IMR-90 (cell line): ENCODE measurements around the gene RHOD. TPM values are rescaled to one million over a fixed set of nuclear protein-coding genes. Genes with fewer than 3 reads are reported as not detected.

Experiments used
- ATAC-seq: fragments of 200-7000 bp; cut with Tn5 transposase; 2 replicates; pipeline ENCODE4 v1.9.1; 2020; ENCODE audit warnings: low read depth, mild to moderate bottlenecking, moderate library complexity
- BruUV-seq: library from RNA; stranded (reverse); fragments of 400-500 nt; replicated peaks from 2 replicates; lab custom pipeline; 2021; lab: Mats Ljungman, UMichigan
- CTCF ChIA-PET: fragments of 300-600 bp; formaldehyde crosslinking; extraction: SDS; loops from one replicate; lab custom pipeline; 2021; ENCODE audit warnings: antibody characterized with exemption; lab: Yijun Ruan, JAX
- POLR2A ChIA-PET: fragments of 300-600 bp; sonication (Branson Sonifier 250); formaldehyde crosslinking; loops from one replicate; lab custom pipeline; 2022; ENCODE audit warnings: antibody characterized with exemption; ENCODE audit not compliant: unreplicated experiment; lab: Charles Lee
- DNase-seq: peaks from one replicate; pipeline ENCODE4 v3.0.0; 2013
- H2AFZ ChIP-seq: replicated peaks from 2 replicates; pipeline ENCODE3; 2013; ENCODE audit warnings: low read length, mild to moderate bottlenecking; ENCODE audit not compliant: poor library complexity
- H2AK5ac ChIP-seq: 2 replicates; pipeline ENCODE4 v1.6.1; 2013; ENCODE audit warnings: low read depth, low read length, inconsistent platforms
- H2AK9ac ChIP-seq: replicated peaks from 2 replicates; pipeline ENCODE3; 2013; ENCODE audit warnings: mild to moderate bottlenecking, low read depth, low read length, moderate library complexity; ENCODE audit not compliant: poor library complexity
- H2BK120ac ChIP-seq: 2 replicates; pipeline ENCODE4 v1.6.1; 2013; ENCODE audit warnings: low read depth, low read length, inconsistent platforms
- H2BK15ac ChIP-seq: 3 replicates; pipeline ENCODE4 v1.6.1; 2013; ENCODE audit warnings: low read depth, low read length, inconsistent platforms
- H2BK20ac ChIP-seq: 2 replicates; pipeline ENCODE4 v1.6.1; 2013; ENCODE audit warnings: low read depth, mild to moderate bottlenecking, inconsistent platforms, low read length, moderate library complexity
- H2BK5ac ChIP-seq: 2 replicates; pipeline ENCODE4 v1.6.1; 2013; ENCODE audit warnings: mild to moderate bottlenecking, low read depth, low read length, inconsistent platforms; ENCODE audit not compliant: poor library complexity, severe bottlenecking
- H3K14ac ChIP-seq: replicated peaks from 2 replicates; pipeline ENCODE4 v1.6.1; 2013; ENCODE audit warnings: low read depth, low read length, inconsistent platforms
- H3K18ac ChIP-seq: 2 replicates; pipeline ENCODE4 v1.6.1; 2013; ENCODE audit warnings: low read depth, low read length, control low read depth
- H3K23ac ChIP-seq: 2 replicates; pipeline ENCODE4 v1.6.1; 2013; ENCODE audit warnings: low read depth, low read length, inconsistent platforms
- H3K27ac ChIP-seq: 2 replicates; pipeline ENCODE4 v1.5.1; 2013; ENCODE audit warnings: mild to moderate bottlenecking, control low read depth, low read length; ENCODE audit not compliant: insufficient read depth
- H3K27me3 ChIP-seq: 2 replicates; pipeline ENCODE4 v1.6.1; 2013; ENCODE audit warnings: low read length; ENCODE audit not compliant: control insufficient read depth, insufficient read depth
- H3K36me3 ChIP-seq: 2 replicates; pipeline ENCODE4 v1.6.1; 2013; ENCODE audit warnings: low read length, mixed read lengths; ENCODE audit not compliant: control insufficient read depth, insufficient read depth
- H3K4ac ChIP-seq: 2 replicates; pipeline ENCODE4 v1.6.1; 2013; ENCODE audit warnings: low read depth, low read length, inconsistent platforms
- H3K4me1 ChIP-seq: 2 replicates; pipeline ENCODE4 v1.6.1; 2013; ENCODE audit warnings: low read length, mixed read lengths; ENCODE audit not compliant: control insufficient read depth, insufficient read depth
- H3K4me2 ChIP-seq: 2 replicates; pipeline ENCODE4 v1.6.1; 2013; ENCODE audit warnings: low read depth, mild to moderate bottlenecking, control low read depth, low read length, moderate library complexity
- H3K4me3 ChIP-seq: 2 replicates; pipeline ENCODE4 v1.5.1; 2013; ENCODE audit warnings: low read depth, mild to moderate bottlenecking, control low read depth, low read length, moderate library complexity; ENCODE audit not compliant: insufficient read depth
- H3K56ac ChIP-seq: 2 replicates; pipeline ENCODE4 v1.6.1; 2013; ENCODE audit warnings: low read length, inconsistent platforms; ENCODE audit not compliant: insufficient read depth; ENCODE audit errors: extremely low read depth
- H3K79me1 ChIP-seq, 2 experiments: 2 replicates each; pipeline ENCODE4 v1.6.1; 2013; ENCODE audit warnings: low read length in 2 of 2, inconsistent platforms in 1 of 2, low read depth in 1 of 2
- H3K9ac ChIP-seq: 2 replicates; pipeline ENCODE4 v1.6.1; 2013; ENCODE audit warnings: low read depth, low read length, control low read depth
- H3K9me1 ChIP-seq: 2 replicates; pipeline ENCODE4 v1.6.1; 2013; ENCODE audit warnings: low read length, inconsistent platforms; ENCODE audit not compliant: insufficient read depth
- H3K9me3 ChIP-seq: 2 replicates; pipeline ENCODE4 v1.6.1; 2013; ENCODE audit warnings: low read length; ENCODE audit not compliant: control insufficient read depth, insufficient read depth
- H4K20me1 ChIP-seq: 2 replicates; pipeline ENCODE4 v1.6.1; 2013; ENCODE audit warnings: low read length, inconsistent platforms; ENCODE audit not compliant: insufficient read depth
- H4K5ac ChIP-seq: 2 replicates; pipeline ENCODE4 v1.6.1; 2013; ENCODE audit warnings: mild to moderate bottlenecking, low read depth, low read length, control low read depth
- H4K8ac ChIP-seq, 2 experiments: 2 replicates each; pipeline ENCODE4 v1.6.1; 2013; ENCODE audit warnings: low read depth in 2 of 2, low read length in 2 of 2, control low read depth in 1 of 2, inconsistent platforms in 1 of 2
- H4K91ac ChIP-seq: 2 replicates; pipeline ENCODE4 v1.6.1; 2013; ENCODE audit warnings: low read depth, low read length, inconsistent platforms; ENCODE audit not compliant: insufficient read depth
- BHLHE40 ChIP-seq: fragments of 150-350 bp; IDR thresholded peaks from 2 replicates; pipeline ENCODE4 v1.6.1; 2016; ENCODE audit warnings: mild to moderate bottlenecking, low read depth, low read length
- FOS ChIP-seq: fragments of 150-350 bp; IDR thresholded peaks from 2 replicates; pipeline ENCODE4 v1.6.1; 2016; ENCODE audit warnings: low read depth, low read length
- MAFK ChIP-seq: IDR thresholded peaks from 2 replicates; pipeline ENCODE4 v1.6.1; 2012; ENCODE audit warnings: low read depth, low read length, improper control_type of control experiment
- MAZ ChIP-seq: IDR thresholded peaks from 2 replicates; pipeline ENCODE4 v1.6.1; 2012; ENCODE audit warnings: low read depth, mild to moderate bottlenecking, low read length, improper control_type of control experiment, moderate library complexity, borderline replicate concordance
- NFE2L2 ChIP-seq: fragments of 150-350 bp; IDR thresholded peaks from 2 replicates; pipeline ENCODE4 v1.6.1; 2016; ENCODE audit warnings: low read depth, mild to moderate bottlenecking, low read length
- WGBS, 2 experiments: methylation state at CpG; one replicate each; pipeline versions ENCODE4 v1.1.5 to v1.1.7; 2013; ENCODE audit warnings: missing lambda C conversion rate in 2 of 2; ENCODE audit not compliant: insufficient read length in 1 of 2; ENCODE audit errors: extremely low coverage in 2 of 2; 5-methylcytosine and 5-hydroxymethylcytosine counted together
- dilution Hi-C: fragments of 300-500 bp; cut with HindIII; formaldehyde crosslinking; loops from one replicate; pipeline ENCODE4 v1.14.3; 2018; ENCODE audit warnings: low sequenced_read_pairs; ENCODE audit not compliant: unreplicated experiment
- in situ Hi-C: fragments of 300-500 bp; cut with MboI; formaldehyde crosslinking; loops from 3 replicates; pipeline ENCODE4 v1.14.3; 2019; ENCODE audit warnings: low sequenced_read_pairs, inconsistent platforms, mixed read lengths
- intact Hi-C: fragments of 100-400 bp; cut with micrococcal nuclease; formaldehyde crosslinking; loops from 2 replicates; pipeline ENCODE4 v1.10.0; 2022
- polyA plus RNA-seq, 3 experiments: library from polyadenylated mRNA; depleted of rRNA; stranded (reverse); fragments of >200 nt; gene quantifications; 2 replicates each; pipeline ENCODE4 v1.2.3, GENCODE V29; 2012; ENCODE audit warnings: low replicate concordance in 1 of 3
- total RNA-seq: library from RNA; depleted of rRNA; stranded (reverse); fragments of >200 nt; gene quantifications from 2 replicates; pipeline ENCODE4 v1.2.3, GENCODE V29; 2012

Gene RHOD
- total and polyA plus RNA-seq, 2 of the 4 experiments (the other 2 are of a cell fraction): 4.7 to 10.9 TPM

- no peaks in the 10 kb centered on the region for H3K9me3 ChIP-seq
- no peak overlapping the region for H2AK9ac ChIP-seq
- H3K23ac ChIP-seq: no peak overlapping the region
- H3K27ac ChIP-seq: no peak overlapping the region
- 0 out of 4 replicates have a peak, but pooled peaks cover 0 to 12% of the 10 kb centered on the region in 2 experiments for H3K79me1 ChIP-seq
- DNase-seq: no peak
- no peak overlapping the region for H4K5ac ChIP-seq
- H2AK5ac ChIP-seq: no peak overlapping the region
- H4K91ac ChIP-seq: no peak overlapping the region
- H3K56ac ChIP-seq: no peak overlapping the region
- peaks cover 22% of the 10 kb centered on the region for H3K4me1 ChIP-seq
- WGBS, 2 experiments: no CpG with 5 or more reads among the region's 8 CpGs
- in situ Hi-C loops (no loop called here), intact Hi-C loops (no loop called here), dilution Hi-C loops (no loop called here)
- no peak overlapping the region for H4K8ac ChIP-seq
- no peak overlapping the region for H3K4me3 ChIP-seq
- no peak overlapping the region for H2BK20ac ChIP-seq
- H2AFZ ChIP-seq: no peak overlapping the region
- H2BK15ac ChIP-seq: no peak overlapping the region
- H3K4me2 ChIP-seq: no peak overlapping the region
- H2BK120ac ChIP-seq: no peak overlapping the region
- no peaks in the 10 kb centered on the region for H3K27me3 ChIP-seq
- TF ChIP-seq FOS (no peak), MAZ (no peak), BHLHE40 (no peak), NFE2L2 (no peak), MAFK (no peak)
- H4K20me1 ChIP-seq: no peaks in the 10 kb centered on the region; the same call in 1 of the 2 replicates
- H2BK5ac ChIP-seq: no peak overlapping the region
- no peak overlapping the region for H3K9ac ChIP-seq
- H3K14ac ChIP-seq: no peak overlapping the region
- no peak for ATAC-seq
- H3K4ac ChIP-seq: no peak overlapping the region
- no TSS peak for BruUV-seq
- no peak overlapping the region for H3K18ac ChIP-seq
- H3K9me1 ChIP-seq: peaks cover 10% of the 10 kb centered on the region
- ChIA-PET POLR2A (no interaction called here), CTCF (no interaction called here)
- no peaks in the 10 kb centered on the region for H3K36me3 ChIP-seq
Measured at GRCh38 chr11:67058506-67058905, 1.9 kb downstream of the RHOD start.
